ENCODE data around the gene MYO16. TPM values are rescaled to one million over a fixed set of nuclear protein-coding genes. Genes with fewer than 3 reads are reported as not detected.

The MYO16 gene
- total RNA-seq, 1 experiment from 2014 or later, result not detected

DNA sequence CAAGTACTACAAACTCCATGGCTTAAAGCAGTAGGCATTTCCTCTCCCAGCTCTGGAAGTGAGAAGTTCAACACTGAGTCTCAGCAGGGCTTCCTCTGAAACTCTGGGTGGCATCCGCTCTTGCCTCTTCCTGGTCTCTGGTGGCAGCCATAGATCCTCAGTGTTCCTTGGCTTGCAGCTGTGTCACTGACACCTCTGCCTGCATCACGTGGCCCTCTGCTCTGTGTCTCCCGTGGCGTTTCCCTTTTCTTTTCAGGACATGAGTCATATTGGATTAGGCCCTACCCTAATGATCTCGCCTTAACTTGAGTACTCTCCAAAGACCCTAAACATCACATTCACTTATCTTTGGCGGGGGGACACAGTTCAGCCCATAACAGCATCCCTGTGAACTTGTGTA, 466.7 kb downstream of the MYO16 start:
- no peaks in the 10 kb centered on the region for H3K9me3 ChIP-seq (replicated peaks)
- DNase-seq, result peak in 1 of 2 experiments; percentile 9
- H3K27ac ChIP-seq, result no peak overlapping the region
- H3K4me1 ChIP-seq, result no peaks in the 10 kb centered on the region
- H3K27me3 ChIP-seq, result no peaks in the 10 kb centered on the region
- H3K36me3 ChIP-seq, result no peaks in the 10 kb centered on the region
- no peak overlapping the region for H3K4me3 ChIP-seq

DNA sequence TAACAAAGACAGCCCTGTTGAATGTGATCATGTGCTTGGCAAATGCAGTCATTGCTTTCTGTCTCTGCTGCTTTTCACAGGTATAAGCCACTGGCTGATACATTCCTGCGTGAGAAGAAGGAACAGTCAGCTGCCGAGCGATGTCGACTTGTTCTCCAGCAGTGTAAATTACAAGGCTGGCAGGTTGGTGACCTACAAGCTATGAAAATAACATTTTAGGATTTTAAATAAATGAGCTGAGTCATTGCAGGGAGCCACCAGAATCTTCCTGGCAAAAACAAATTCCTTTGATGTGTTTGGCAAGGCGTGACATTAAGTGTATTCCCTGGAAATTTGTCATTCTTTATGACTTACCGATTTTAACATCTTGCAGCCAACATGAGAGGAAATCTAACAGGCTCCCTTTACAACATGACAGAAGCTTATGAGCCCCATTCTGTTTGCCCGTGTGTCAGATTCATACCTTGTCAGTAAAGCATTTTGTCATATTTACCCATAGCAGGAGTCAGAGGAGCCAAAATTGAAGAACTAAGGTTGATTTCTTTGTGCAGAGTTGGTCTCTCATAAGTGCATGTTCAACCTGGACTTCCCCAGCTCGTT, 471.4 kb downstream of the MYO16 start:
- no peak for DNase-seq

DNA sequence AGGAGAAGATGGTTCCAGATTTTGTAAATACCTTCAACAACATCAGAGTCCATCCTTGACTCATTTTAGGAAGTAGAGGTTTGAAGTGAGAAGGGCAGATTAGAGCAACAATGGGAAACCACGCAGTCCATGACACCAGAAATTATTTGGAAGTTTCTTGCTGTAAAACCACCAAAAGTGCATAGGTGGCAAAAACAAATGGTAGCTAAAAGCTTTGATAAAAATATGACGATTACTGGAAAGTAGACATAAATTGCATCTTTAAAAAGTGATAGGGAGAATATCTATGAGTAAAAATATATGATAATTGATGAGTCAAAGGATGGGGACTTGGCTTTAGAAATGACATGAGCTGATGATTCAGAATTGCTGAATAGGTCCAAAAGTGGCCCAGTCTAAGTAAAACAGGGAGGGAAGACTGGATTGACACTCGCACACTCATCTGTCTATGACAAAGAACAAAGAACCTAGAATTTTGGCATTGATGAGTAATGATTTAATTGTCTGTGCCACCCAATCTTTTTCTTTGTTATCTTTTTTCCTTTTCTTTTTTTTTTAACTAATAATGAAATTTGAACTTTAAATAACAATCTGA, 472.2 kb downstream of the MYO16 start:
- Histone ChIP-seq H3K4me3 (no peak overlapping the region), H3K4me1 (no peaks in the 10 kb centered on the region), H3K9me3 (replicated peaks) (no peaks in the 10 kb centered on the region), H3K27ac (no peak overlapping the region), H3K36me3 (no peaks in the 10 kb centered on the region), H3K27me3 (no peaks in the 10 kb centered on the region)
- no peak for DNase-seq

More for the DNA sequence above, 471.4 kb downstream of the MYO16 start:
- H3K4me3 ChIP-seq, result no peak overlapping the region
- no peaks in the 10 kb centered on the region for H3K4me1 ChIP-seq
- no peak overlapping the region for H3K27ac ChIP-seq
- H3K36me3 ChIP-seq, result no peaks in the 10 kb centered on the region
- no peaks in the 10 kb centered on the region for H3K9me3 ChIP-seq (replicated peaks)
- no peaks in the 10 kb centered on the region for H3K27me3 ChIP-seq

DNA sequence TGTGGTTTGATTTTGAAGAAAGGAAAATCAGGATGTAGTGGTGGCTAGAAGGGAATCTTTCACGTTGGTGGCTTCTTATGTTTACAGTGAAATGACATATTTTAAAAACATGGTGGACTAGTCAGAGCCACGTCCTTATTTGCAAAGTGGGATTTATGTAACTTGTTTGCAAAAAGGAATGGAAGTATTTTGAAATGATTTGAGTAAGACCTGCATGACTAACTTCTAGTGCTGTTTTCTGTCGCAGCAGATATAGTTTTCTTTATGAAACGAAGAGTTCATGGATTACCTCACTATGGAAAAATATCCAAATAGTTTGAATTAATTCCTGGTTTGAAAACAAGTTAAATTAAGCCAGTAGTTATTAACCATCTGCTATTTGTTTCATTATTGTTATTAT, 476.5 kb downstream of the MYO16 start:
- Histone ChIP-seq H3K9me3 (replicated peaks) (no peaks in the 10 kb centered on the region), H3K4me1 (no peaks in the 10 kb centered on the region), H3K36me3 (no peaks in the 10 kb centered on the region), H3K4me3 (no peak overlapping the region), H3K27ac (no peak overlapping the region), H3K27me3 (no peaks in the 10 kb centered on the region)
- no peak for DNase-seq

DNA sequence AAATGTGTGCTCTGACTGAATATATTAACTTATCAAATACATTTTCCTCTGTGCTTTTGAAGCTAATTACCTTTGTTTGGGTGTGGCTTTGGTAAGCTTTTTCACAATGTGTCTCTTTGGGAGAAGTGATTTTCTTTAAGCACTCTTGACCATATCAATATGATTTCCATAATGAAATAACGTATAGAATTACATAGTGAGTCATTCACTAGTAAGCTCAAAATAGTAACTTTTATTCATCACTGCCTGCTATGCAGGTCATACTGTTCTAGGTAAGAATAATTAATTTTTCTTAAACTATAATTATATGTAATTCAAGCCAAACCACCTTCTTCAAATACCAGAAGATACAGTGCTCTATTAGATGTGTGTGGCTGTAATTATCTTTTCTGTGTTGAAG, 480.7 kb downstream of the MYO16 start:
- H3K36me3 ChIP-seq, result no peaks in the 10 kb centered on the region
- no peaks in the 10 kb centered on the region for H3K27me3 ChIP-seq
- DNase-seq, result no peak
- no peak overlapping the region for H3K27ac ChIP-seq
- no peaks in the 10 kb centered on the region for H3K4me1 ChIP-seq
- H3K4me3 ChIP-seq, result no peak overlapping the region
- no peaks in the 10 kb centered on the region for H3K9me3 ChIP-seq (replicated peaks)

DNA sequence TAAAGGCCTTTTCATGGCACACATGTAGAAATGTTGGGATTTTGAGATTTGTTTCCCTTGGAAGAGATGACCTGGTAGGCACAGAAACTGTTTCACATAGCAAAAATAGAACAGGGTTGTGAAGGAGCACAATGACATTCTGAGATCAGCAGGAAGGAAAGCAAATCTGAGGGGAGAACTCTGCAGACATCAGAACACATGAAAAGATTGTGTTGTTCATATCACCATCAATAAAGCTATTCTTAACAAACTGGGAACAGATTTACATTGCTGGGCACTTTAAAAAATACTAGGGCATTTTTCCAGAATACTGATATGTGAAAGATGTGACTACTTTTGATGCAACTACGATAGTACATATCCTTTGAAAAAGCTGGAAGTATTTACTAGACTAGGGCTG, 481.7 kb downstream of the MYO16 start:
- H3K36me3 ChIP-seq, result no peaks in the 10 kb centered on the region
- no peaks in the 10 kb centered on the region for H3K27me3 ChIP-seq
- no peak overlapping the region for H3K27ac ChIP-seq
- no peaks in the 10 kb centered on the region for H3K9me3 ChIP-seq (replicated peaks)
- no peak overlapping the region for H3K4me3 ChIP-seq
- no peak for DNase-seq
- H3K4me1 ChIP-seq, result no peaks in the 10 kb centered on the region

DNA sequence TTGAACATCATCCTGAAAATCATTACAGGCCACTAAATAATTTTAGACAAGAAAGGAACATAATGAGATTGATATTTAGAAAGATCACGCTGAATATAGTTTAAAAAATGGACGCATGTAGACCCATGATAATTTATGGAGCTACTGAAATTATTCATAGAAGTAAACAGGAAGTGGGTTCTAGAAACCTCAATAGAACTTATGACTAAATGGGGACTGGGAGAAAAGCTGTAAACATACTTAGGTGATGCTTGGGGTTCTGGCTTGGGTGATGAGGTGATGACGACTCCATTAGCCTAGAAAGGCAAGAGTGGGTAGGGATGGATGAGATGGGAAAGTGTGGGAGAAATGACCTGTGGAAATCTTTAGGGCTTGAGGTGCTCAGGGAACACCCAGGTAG, 484.0 kb downstream of the MYO16 start:
- Histone ChIP-seq H3K27me3 (no peaks in the 10 kb centered on the region), H3K9me3 (replicated peaks) (no peaks in the 10 kb centered on the region), H3K27ac (no peak overlapping the region), H3K4me1 (no peaks in the 10 kb centered on the region), H3K36me3 (no peaks in the 10 kb centered on the region), H3K4me3 (no peak overlapping the region)
- DNase-seq, result no peak

DNA sequence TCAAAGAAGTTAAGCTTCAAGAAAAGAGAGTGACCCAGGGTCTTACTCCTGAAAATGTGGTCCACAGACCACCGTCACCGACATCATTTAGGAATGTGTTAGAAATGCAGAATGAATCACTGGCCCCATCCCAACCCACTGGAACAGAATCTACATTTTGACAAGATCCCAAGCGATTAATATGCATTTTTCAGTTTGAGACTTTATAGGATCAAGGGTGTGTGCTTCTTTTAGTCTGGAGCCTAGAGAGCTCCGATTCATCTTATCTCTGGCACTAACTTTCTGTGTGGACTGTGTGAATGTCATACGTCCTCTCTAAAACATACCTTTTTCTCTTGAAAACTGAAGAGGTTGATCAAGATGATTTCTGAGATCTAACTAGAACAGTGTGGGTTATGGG, 484.8 kb downstream of the MYO16 start:
- Histone ChIP-seq H3K36me3 (no peaks in the 10 kb centered on the region), H3K27me3 (no peaks in the 10 kb centered on the region), H3K27ac (no peak overlapping the region), H3K4me1 (no peaks in the 10 kb centered on the region), H3K4me3 (no peak overlapping the region), H3K9me3 (replicated peaks) (no peaks in the 10 kb centered on the region)
- no peak for DNase-seq

DNA sequence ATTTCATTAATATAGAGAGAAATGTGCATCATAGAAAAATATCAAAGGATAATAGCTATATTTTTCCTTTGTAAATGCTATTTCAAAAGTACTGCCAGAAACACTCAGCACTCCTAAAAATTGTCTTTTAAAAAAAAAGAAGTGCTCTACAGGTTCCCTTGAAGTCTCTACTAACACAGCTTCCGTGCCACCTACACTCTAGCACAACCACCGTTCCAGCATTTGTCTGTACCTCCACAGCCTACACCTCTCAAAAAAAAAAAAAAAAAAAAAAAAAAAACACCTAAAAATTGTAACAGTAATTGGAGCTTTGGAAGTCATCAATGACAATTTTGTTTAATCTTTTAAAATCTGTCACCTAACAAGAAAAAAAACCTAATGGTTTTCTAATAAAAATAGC, 485.6 kb downstream of the MYO16 start:
- Histone ChIP-seq H3K36me3 (no peaks in the 10 kb centered on the region), H3K27me3 (no peaks in the 10 kb centered on the region), H3K4me1 (no peaks in the 10 kb centered on the region), H3K27ac (no peak overlapping the region), H3K4me3 (no peak overlapping the region), H3K9me3 (replicated peaks) (no peaks in the 10 kb centered on the region)
- DNase-seq, result no peak

DNA sequence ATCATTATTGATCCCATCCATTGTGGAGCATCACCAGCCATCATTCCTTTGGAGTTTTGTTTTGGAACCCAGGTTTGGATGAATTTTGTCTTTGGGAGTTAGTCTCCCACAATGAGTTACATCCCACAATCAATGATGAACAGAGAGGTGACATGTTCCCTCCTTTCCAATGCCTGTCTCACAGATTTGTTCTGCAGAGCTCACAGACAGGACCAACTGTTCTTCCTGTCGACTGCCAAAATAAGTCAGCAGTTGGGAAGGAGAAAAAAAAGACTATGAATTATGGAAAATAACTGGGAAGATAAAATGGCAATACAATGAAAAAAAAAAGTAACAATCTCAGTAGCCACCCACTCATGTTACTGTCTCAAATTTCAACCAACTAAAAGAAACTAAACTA, 489.1 kb downstream of the MYO16 start:
- Histone ChIP-seq H3K4me1 (no peaks in the 10 kb centered on the region), H3K4me3 (no peak overlapping the region), H3K27ac (no peak overlapping the region), H3K36me3 (no peaks in the 10 kb centered on the region), H3K27me3 (no peaks in the 10 kb centered on the region), H3K9me3 (replicated peaks) (no peaks in the 10 kb centered on the region)
- no peak for DNase-seq

DNA sequence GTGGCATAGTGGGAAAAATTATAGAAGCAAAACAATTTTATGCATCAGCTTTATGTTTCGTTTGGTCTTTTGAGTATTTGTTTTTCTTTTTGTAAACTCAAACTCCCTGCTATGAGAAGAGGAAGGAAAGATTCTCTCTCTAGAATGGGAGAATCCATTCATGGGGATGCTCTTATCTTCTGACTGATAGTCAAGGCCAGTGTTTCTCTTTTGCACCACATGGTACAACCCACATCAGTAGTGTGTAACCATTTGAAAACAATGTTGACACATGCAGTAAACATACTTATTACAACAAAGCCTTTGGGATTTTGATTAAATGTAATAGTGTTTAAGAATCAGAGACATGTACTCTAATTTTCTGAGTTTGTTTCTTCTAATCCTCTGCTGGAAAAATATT, 490.5 kb downstream of the MYO16 start:
- no peaks in the 10 kb centered on the region for H3K9me3 ChIP-seq (replicated peaks)
- H3K27ac ChIP-seq, result no peak overlapping the region
- H3K4me3 ChIP-seq, result no peak overlapping the region
- no peaks in the 10 kb centered on the region for H3K27me3 ChIP-seq
- H3K4me1 ChIP-seq, result no peaks in the 10 kb centered on the region
- no peak for DNase-seq
- H3K36me3 ChIP-seq, result no peaks in the 10 kb centered on the region

DNA sequence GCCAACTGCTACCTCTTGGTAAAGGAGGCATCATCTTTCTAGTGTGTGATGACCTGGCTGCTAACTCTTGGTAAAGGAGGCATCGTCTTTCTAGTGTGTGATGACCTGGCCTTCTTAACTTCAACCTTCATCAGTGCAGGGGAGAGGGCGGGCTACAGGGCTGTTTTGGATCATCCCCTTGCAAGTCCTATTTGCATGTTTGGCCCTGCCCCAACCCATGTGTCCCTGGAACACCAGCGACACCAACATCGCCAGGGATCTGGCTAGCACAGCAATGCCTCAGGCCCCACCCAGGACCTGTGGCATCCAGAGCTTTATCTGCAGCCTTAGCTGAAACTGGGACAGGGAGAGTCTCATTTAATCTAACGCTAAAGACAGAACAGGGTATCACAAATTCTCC, 492.4 kb downstream of the MYO16 start:
- Histone ChIP-seq H3K4me1 (no peaks in the 10 kb centered on the region), H3K27me3 (no peaks in the 10 kb centered on the region), H3K27ac (no peak overlapping the region), H3K9me3 (replicated peaks) (no peaks in the 10 kb centered on the region), H3K36me3 (no peaks in the 10 kb centered on the region), H3K4me3 (no peak overlapping the region)
- DNase-seq, result no peak

DNA sequence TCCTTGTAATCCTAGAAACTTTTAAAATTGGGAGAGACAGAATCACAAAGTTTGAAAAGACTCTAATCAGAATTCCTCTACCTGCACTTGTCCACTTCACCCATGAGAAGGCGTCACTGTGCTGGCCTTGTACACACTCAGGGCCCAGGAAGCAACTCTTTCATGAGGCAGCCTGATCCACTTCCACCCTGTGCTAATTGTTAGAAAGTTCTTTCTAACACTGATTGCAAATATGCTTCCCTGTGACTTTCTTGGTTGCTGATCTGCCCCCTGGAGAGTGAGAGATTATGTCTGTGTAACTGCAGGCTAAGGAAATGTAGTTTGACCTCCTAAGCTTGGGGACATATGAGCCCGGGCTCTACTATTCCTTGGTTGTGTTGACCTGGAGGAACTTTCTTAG, 494.6 kb downstream of the MYO16 start:
- Histone ChIP-seq H3K4me1 (no peaks in the 10 kb centered on the region), H3K9me3 (replicated peaks) (no peaks in the 10 kb centered on the region), H3K4me3 (no peak overlapping the region), H3K36me3 (no peaks in the 10 kb centered on the region), H3K27me3 (no peaks in the 10 kb centered on the region), H3K27ac (no peak overlapping the region)
- no peak for DNase-seq

DNA sequence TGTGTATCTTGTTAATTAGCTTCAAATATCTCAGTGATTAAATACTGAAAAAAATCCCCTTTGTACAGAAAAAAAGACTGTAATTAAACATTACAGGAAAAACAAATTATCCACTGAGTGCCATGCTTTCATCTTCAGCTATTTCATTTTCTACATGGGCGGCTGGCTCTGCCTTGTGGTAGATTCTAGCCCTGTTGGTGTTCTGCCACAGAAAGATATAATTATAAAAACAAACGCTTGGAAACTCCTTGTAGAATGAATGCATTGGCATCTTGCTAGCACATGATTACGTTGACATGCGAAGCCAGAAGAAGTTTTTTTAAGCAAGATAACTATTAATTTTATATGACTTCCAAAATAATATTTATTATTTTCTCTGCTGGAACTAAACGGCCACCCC, 496.8 kb downstream of the MYO16 start:
- H3K27me3 ChIP-seq, result no peaks in the 10 kb centered on the region
- H3K4me1 ChIP-seq, result no peaks in the 10 kb centered on the region
- H3K9me3 ChIP-seq (replicated peaks), result no peaks in the 10 kb centered on the region
- no peaks in the 10 kb centered on the region for H3K36me3 ChIP-seq
- H3K4me3 ChIP-seq, result no peak overlapping the region
- no peak overlapping the region for H3K27ac ChIP-seq
- no peak for DNase-seq

DNA sequence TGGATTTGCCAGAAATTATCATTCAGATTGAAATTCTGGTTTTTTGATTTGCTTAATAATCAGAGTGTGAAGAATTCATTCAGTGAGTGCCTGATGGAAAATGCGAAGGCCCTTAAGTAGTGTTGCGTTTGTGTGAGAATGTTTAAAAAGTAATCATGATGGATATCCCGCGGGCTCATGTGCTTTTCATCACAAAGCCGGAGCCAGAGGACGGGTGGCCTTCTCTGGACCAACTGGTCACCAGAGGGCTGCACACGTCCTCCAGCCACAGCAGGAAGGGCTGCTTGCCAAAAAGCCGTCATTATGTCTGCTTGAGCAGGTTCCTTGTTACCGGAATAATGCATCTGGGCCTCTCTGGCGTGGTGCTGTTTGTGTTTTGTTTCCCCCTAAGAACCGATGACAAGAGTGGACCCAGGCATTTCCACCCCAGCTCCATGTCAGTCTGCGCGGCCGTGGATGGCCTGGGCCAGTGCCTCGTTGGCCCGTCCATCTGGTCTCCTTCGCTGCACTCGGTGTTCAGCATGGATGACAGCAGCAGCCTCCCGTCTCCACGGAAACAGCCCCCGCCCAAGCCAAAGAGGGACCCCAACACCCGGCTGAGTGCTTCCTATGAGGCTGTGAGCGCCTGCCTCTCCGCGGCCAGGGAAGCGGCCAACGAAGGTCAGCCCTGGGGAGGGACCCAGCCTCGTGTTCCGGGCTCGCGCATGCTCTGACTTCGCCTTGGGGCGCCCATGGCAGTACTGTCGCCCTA, 497.7 kb downstream of the MYO16 start:
- Histone ChIP-seq H3K4me1 (no peaks in the 10 kb centered on the region), H3K9me3 (replicated peaks) (no peaks in the 10 kb centered on the region), H3K27me3 (no peaks in the 10 kb centered on the region), H3K4me3 (no peak overlapping the region), H3K27ac (no peak overlapping the region), H3K36me3 (no peaks in the 10 kb centered on the region)
- no peak for DNase-seq

DNA sequence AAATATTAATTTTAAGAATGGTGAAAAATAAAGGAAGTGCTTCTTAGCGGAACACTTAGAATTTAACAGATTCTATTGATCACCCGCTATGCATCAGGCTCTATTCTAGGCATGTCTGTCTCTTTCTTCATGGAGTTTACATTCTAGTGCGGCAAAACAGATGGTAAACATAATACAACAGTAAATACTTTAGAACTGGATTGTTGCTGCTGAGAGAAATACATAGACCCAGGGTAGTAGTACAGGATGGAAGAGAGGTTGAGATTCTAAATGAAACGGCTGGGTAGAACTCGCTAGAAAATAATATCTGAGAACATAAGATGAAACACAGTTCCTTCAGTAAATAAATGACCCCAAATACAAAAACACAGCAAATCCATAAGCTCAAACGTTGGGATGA, 498.7 kb downstream of the MYO16 start:
- Histone ChIP-seq H3K9me3 (replicated peaks) (no peaks in the 10 kb centered on the region), H3K36me3 (no peaks in the 10 kb centered on the region), H3K27me3 (no peaks in the 10 kb centered on the region), H3K27ac (no peak overlapping the region), H3K4me3 (no peak overlapping the region), H3K4me1 (no peaks in the 10 kb centered on the region)
- DNase-seq, result no peak
